Activated effector memory CD4-positive, alpha-beta T cell treated with Interleukin-2 at 50 U/mL for 16 hours (primary cell): Measurements from ENCODE around the gene PLAAT2.
"Not testable (repeated sequence)": the region's sequence is repeated elsewhere in the genome, so short reads cannot be mapped to it uniquely, and the experiment has no call there.

Experiments used
- DNase-seq: peaks from one replicate; pipeline ENCODE4 v3.0.0-alpha.2; 2020

The PLAAT2 gene

DNA sequence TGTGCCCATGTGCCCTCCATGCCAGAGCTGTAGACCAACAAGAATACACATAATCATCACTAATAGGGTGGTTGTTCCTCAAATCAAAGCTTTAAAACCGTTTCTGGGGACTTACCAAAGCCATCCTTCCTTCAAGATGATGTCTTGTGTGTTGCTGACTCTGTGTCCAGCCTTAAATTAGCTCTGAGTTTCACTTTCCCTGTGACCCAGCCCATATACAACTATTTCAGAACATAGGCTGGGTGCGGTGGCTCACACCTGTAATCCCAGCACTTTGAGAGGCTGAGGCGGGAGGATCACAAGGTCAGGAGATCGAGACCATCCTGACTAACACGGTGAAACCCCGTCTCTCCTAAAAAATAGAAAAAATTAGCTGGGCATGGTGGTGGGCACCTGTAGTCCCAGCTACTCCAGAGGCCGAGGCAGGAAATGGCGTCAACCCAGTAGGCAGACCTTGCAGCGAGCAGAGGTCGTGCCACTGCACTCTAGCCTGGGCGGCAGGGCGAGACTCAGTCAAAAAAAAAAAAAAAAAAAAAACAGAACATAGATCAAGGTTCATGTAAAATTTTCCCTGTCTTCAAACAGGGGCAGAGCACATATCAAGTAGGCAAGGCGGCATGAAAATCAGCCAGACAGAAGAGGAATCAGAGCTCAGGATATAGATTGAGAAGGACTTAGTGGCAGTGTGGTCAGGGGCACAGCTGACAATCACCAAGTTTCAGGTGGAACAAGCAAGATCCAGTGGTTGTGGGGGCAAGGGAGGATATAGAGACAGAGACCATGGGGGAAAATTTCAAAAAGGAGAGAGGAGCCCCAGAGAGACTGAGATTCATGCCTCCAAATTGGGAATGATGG is at the start of gene PLAAT2:
Gene PLAAT2 (minus strand): TSS at position 179 of the 855 bp plus-strand sequence. CDS start 55 bp downstream, at position 124.
- DNase-seq, result no peak

DNA sequence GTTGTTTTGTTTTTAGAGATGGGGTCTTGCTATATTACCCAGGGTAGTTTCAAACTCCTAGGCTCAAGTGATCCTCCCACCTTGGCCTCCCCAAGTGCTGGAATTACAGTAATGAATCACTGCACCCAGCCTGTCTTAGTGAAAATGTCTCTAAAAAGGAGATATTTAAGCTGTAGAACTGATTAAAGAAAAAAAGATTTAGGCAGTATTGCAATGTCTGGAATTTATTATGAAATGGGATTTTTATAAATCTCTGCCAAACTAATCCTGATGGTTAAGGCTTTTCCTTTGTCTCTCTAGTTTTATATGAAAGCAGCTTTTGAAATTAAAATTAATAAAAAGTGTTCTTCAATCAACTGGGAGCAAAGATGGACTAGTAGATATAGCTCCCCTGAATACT is 49.0 kb upstream of the PLAAT2 start:
- no peak for DNase-seq

DNA sequence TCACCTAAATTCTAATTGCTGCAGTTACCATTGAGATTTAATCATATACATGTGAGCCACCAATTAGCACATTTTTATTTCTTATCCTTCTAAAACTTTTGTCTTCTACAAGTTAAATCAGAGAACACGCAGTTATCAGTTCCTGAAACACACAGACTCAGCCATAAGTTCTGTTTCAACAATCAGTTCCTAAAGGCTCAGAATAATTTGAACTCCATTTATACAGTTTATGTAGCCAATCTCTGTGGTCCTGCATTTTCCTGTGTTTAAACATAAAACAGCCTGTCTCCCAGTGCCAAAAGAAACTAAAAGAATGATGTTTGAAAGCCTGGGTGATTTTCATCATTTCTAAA is 48.2 kb upstream of the PLAAT2 start:
- DNase-seq, result no peak

DNA sequence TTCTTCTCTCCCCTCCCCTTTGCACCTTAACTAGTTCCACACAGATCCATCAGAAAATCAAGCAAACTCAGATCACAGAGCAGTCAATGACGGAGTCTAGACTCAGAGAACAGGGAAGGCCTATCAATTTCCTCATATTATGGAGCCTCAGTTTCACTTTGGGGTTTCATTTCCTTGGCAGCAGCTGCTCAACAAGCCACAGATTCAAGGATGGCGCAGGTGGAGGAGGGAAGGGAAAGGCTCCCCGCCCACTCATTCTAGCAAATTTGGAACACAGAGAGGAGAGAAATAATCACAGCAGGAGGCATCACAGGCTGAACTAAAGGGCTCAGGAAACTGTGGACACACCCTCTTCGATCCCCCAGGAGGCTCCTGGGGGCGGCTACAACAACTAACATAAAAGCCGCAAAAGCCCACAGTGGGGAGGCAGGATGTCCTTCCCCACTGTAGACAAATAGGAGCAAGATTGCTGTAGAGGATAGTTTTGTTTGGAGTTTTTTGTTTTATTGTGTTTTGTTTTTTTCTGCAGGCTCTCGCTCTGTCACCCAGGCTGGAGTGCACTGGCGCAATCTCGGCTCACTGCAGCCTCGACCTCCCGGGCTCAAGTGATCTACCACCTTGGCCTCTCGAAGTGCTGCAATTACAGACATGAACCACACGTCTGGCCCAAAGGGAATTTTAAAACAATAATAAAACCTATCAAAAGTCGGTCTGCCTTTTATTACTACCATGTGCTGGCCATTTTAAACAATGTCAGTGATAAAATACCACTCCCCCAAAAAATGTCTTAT is 47.6 kb upstream of the PLAAT2 start:
- DNase-seq, result no peak

DNA sequence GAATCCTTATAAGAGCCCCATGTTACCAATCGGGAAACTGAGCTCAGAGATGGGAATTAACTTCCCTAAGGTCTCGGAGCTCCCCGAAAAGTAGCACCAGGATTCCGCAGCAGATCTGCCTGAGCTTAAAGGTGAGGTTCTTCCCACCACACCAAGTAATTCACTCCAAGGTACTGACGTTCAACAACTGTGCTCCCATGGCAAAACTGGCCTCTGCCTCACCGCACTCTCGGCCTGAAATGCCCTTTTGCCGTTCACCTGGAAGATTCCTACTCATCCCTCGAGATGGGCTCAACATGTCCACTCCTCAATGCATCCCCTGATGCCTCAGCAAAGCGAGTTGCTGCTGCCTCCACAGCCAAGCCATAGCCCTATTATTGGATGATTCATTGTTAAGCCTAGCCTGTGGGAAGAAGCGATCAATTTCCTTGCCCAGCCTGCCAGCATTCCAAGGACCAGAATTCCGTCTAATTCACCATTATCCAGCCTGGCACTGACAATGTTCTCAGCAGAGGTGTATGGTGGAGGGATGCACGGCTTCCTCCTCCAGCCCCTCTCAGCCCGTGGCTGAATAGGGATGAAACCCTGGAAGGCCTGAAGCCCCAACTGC is 46.9 kb upstream of the PLAAT2 start:
- DNase-seq, result no peak

DNA sequence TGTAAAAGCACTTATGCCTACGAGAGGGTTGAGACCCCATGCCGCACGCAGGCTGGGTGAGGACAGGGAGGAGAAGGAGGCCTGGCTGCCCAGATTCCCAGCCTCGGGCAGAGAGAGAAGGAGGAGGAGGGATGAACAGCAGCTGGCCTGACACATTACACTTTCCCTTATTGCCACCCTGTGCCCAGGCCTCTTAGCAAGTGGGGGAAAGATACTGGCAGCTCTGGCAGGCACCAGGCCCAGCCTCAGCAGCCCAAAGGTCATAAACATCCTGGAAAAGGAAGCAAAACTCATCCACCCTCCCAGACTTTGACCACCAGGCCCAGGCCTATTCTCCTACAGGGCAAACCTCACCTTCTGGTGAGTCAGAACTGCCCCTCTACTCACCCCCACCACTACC is 46.4 kb upstream of the PLAAT2 start:
- no peak for DNase-seq

DNA sequence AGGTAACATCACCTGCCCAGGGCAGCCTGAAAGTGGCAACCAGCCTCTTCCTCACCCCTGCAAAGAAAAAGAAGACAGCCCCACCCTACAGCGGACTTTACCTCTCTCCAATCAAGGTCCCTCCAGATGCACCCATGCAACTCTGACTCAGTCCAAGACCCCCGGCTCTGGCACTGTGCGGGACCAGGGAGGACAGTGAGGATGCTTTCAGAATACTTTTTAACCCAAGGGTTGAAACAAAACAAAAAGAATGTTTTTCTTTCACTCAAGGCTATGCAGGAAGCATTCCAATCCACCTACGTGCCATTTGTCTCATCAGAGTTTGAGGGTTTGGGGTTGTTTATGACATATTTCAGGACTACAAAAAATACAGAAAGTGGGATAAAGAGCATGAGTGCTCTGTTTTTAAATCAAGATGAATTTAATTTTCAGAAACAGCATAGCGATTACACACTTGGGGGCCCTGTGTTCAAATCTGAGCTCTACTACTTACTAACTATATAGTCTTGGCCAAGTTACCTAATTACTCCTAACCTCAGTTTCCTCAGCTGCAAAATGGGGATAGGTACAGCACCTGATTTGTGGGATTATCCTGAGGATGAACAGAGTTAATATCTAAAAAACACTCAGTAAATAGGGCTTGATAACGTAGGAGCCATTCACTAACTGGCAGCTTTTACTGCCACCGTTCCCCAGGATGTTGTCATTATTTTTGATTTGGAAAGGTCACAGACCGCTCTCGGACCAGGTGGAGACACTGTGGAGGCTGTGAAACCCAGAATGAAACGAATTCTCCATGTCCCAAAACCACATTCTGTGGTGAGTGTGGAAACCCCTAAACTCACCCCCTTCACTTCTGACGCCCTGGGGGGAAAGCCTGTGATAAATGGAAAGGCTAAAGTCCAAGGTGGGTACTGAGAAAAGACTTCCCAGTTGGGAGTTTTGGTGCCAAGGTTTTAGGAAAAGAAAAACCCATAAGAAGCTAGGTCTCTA is 45.5 kb upstream of the PLAAT2 start:
- no peak for DNase-seq

DNA sequence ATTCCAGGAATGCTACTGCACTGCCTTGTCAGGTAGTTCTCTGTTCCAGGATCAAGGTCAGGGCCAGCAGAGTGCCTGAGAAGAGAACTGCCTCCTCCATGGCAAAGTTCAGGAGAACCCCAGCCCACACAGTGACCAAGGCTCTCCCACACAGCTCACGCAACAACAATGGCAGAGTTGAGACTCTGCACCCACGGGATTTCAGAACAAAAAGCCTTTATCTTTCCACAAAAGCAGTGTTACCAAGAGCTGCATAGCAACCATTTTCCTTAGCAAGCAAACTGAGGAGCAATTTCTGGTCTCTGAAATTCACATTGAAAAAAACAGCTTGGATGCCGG is 40.0 kb upstream of the PLAAT2 start:
- DNase-seq, result no peak

DNA sequence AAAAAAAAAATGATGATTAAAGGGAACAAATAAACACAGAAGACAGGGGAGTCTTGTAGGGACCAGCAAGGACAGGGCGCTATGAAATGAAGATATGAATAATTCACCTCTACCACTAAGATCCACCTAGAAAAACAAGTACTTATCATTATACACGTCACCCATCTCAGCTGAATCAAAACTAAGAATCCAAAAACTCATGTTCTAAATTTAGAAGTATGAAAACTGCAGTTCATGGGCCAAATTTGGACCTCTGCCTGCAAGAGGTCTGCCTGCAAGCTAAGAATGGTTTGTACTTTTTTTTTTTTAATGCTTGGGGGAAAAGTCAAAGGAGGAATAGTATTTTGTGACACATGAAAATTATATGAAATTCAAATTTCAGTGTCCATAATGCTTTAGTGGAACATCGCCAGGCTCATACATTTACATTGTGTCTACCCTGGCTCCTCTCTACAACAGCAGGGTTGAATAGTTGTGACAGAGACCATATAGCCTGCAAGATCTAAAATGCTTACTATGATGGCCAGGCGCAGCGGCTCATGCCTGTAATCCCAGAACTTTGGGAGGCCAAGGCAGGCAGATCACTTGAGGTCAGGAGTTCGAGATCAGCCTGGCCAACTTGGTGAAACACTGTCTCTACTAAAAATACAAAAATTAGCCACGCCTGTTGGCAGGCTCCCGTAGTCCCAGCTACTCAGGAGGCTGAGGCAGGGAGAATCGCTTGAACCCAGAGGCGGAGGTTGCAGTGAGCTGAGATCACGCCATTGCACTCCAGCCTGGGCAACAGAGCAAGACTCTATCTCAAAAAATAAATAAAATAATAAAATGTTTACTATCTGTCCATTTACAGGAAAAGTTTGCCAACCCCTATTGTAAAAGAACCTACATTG is 39.4 kb upstream of the PLAAT2 start:
- DNase-seq, result not testable (repeated sequence)

DNA sequence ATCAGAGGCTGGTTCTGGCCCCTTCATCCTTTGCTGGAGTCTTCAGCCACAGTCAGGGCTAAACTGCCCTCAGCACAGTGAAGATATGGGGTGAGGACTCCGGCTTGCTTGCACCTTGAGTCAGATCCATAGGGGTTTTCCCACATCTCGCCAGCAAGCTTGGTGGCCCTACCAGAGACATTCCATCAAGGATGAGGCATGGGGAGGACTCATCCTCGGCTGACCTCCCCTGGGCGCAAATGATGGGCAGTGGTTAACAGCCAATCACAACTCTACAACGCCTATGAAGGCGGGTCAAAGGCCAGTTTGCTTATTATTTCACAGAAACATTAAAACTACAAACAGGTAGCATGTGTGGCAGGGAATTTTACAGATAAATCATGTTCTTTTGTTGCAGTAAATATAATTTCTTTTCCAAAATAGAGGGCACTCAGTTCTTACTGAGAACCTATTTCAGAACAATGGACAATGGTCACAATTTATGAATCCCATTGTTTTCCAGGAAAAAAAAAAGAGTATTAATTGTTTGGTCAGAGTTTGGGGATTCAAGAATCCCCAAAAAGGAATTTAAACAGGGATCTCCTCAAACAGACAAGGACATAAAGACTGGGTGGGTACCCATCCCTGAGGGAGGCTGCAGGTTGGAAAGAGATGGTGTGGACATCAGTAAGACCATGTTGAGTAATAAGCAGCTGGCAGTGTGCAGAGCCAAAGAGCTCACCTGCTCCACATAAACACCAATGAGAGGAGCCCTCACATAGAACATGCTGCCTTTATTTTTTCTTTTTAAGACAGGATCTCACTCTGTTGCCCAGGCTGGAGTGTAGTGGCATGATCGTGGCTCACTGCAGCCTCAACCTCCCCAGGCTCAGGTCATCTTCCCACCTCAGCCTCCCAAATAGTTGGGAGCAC is 36.3 kb upstream of the PLAAT2 start:
- DNase-seq, result no peak

DNA sequence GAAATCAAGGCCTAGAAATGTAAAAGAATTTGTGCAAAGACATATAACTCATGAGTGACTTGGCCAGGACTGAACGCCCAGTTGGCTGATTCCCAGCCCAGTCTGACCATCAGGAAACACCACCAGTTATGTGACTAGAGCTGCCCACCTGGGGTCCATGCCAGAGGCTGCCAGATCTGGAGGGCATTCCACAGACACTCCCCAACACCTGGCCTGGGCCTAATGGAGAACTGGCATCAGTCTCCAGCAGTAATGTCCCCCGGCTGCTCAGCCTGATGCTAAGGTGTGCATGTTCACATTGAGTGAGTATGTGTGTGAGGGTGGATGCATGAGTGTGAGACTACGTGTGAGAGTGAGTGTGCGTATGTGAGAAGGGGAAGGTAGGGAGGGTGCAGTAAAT is 35.4 kb upstream of the PLAAT2 start:
- no peak for DNase-seq

DNA sequence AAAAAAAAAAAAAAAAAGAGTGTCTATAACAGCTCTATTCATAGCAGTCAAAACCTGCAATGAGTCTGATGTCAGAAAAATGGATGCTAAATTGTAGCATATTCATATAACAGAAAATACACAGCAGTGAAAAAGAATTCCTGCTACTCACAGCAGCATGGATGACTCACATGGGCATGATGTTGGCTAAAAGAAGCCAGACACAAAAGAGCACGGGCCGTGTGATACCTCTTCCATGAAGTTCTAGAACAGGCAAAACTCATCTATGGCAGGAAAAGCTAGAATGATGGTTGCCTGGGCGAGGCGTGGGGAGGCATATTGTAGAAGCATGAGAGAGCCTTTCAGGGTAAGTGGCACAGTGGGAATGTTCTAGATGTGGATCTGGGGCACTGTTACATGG is 32.1 kb upstream of the PLAAT2 start:
- no peak for DNase-seq

DNA sequence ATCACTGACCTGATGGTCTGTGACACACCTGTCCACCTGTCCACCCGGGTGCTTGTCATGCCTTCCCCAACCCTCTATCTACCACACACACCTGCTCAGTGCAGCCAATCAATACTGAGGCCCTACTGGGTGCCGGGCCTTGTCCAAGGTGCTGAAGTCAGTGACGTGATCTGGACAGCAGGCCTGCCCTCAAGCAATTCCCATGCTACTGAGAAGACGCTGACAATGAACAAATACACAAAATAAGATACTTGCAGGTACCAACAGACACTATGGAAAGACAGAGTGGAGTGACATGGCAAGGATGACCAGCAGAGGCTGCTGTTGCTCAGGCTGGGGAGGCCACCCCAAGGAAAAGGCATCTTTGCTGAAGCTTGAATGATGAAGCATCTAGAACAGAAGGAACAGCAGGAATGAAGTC is 29.8 kb upstream of the PLAAT2 start:
- DNase-seq, result no peak

DNA sequence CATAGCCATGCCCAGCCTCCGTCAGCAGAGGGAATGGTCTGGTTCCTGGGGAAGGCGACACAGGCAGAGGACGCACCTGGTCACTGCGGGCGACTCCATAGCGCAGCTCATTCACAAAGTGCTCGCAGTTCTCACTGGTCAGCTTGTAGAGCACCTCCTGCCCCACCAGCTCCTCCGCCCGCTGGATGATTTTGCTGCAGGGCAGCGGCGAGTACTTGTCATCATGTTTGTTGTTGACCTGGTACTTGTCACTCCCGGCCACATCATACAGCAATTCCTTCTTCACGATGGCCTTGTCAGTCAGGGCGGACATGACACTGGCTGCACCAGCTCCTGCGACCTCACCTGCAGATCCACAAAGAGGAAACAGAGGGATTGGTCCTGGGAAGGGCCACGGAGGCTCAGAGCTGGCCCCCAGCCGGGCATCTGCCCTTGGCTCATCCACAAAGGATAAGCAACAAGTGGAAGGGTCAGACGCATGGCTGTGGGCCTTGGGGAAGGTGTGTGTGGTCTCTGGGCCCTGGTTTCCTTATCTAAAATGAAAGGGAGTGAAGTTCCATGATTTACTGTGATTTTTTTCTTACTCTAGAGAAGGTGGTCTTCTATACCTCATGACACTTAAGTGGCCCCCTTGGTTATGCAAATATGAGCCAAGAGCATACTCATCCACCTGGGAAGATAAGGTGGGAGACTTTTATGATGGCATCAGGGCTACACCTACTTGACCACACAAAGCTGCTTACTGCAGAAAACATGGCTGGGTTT is 27.0 kb upstream of the PLAAT2 start:
- no peak for DNase-seq

DNA sequence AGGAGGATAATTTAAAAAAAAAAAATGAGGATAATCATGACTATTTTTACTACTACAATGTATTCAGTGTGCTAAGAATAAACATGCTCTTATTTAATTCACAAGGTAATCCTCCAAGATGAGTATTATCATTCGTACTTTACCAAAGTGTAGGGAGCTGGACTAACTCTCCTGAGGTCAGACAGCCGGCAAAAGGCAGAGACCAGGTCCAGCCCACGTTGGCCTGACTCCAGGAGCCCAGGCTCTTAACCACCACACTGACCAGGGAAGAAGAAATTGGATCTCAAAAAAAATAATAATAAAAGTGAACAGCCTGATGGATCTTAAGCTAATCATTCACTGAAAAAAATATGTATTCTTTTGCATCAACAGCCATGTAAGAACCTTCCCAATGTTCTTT is 25.8 kb upstream of the PLAAT2 start:
- DNase-seq, result no peak

DNA sequence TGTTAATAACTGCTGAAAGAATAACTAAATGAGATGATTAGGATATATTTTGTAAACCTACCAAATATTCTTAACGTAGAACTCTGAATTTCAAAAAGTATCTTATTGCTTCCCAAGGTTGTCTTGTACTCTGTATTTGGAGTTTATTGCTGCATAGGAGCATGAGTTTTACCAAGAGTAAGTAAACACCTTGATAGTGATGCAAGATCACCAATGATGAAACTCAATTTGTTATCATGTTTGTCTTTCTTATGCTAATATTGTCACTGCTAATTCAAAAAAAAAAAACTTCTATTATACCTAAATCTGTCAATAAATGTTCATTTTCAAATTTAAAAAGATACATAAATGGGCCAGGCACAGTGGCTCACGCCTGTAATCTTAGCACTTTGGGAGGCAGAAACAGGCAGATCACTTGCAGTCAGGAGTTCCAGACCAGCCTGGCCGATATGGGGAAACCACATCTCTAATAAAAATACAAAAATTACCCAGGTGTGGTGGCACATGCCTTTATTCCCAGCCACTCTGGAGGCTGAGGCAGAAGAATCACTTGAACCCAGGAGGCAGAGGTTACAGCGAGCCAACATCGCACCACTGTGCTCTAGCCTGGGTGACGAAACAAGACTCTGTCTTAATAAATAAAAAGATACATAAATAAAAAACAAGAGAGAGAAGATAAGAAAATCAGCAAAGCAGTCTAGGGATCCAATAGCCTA is 23.4 kb upstream of the PLAAT2 start:
- DNase-seq, result no peak

DNA sequence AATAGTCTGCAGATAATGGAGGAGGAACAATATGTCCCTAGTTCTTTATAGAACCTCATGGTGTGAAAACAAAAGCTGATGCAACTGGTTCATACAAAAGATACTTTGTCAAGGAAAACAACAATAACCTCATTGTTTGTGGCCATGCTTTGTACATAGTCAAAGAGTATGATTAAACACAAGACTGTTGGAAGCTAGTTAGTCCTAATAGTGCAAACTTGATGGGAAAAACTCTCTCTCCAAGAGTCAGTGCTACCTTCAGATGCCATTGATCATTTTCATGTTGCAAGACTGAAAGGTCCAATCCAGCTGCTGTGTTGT is 20.1 kb upstream of the PLAAT2 start:
- DNase-seq, result no peak

DNA sequence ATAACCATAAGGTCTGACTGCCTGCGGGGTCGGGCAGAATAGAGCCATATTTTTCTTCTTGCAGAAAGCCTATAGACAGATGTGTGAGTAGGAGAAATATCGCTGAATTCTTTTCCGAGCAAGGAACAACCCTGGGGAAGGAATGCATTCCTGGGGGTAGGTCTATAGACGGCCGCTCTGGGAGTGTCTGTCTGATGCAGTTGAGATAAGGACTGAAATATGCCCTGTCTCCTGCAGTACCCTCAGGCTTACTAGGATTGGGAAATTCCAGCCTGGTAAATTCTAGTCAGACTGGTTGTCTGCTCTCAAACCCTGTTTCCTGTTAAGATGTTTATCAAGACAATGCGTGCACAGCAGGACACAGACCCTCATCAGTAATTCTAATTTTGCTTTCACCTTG is 18.0 kb upstream of the PLAAT2 start:
- DNase-seq, result not testable (repeated sequence)

DNA sequence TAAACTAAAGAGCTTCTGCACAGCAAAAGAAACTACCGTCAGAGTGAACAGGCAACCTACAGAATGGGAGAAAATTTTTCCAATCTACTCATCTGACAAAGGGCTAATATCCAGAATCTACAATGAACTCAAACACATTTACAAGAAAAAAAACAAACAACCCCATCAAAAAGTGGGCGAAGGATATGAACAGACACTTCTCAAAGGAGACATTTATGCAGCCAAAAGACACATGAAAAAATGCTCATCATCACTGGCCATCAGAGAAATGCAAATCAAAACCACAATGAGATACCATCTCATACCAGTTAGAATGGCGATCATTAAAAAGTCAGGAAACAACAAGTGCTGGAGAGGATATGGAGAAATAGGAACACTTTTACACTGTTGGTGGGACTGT is 15.7 kb upstream of the PLAAT2 start:
- not testable (repeated sequence) for DNase-seq
